PFSK-1 (cell line): ENCODE data around the gene PPEF1.

Experiments used
- POLR2AphosphoS5 ChIP-seq: IDR thresholded peaks from 2 replicates; pipeline ENCODE4 v1.6.1; 2012; ENCODE audit warnings: low read depth, mild to moderate bottlenecking, control low read depth, low read length, moderate library complexity
- REST ChIP-seq, 2 experiments: IDR thresholded peaks; 2 replicates each; pipeline versions ENCODE4 v1.6.1 to v1.8.0; 2011 to 2012; ENCODE audit warnings: low read depth in 2 of 2, low read length in 2 of 2, control low read depth in 1 of 2, inconsistent platforms in 1 of 2, mild to moderate bottlenecking in 1 of 2, moderate library complexity in 1 of 2; ENCODE audit not compliant: insufficient read depth in 1 of 2
- TAF1 ChIP-seq: IDR thresholded peaks from 2 replicates; pipeline ENCODE4 v1.6.1; 2012; ENCODE audit warnings: low read length, control low read depth, borderline replicate concordance; ENCODE audit not compliant: insufficient read depth

- no peak for TF ChIP-seq TAF1
- no peak for TF ChIP-seq POLR2AphosphoS5
- no peak for TF ChIP-seq REST (IDR thresholded peaks at IDR 0.05; ENCODE audit: insufficient read depth in 1 of 2, low read depth in 2 of 2, low read length in 2 of 2)
These were observed 30.1 kb upstream of the PPEF1 start for GRCh38 chrX:18677161-18677869.
